ENCODE data around the gene GPAT3. TPM values are rescaled to one million over a fixed set of nuclear protein-coding genes. Genes with fewer than 3 reads are reported as not detected.

The GPAT3 gene
- total and polyA plus RNA-seq, 11 donors: 21.3 to 64.5 (median 38.8) TPM

DNA sequence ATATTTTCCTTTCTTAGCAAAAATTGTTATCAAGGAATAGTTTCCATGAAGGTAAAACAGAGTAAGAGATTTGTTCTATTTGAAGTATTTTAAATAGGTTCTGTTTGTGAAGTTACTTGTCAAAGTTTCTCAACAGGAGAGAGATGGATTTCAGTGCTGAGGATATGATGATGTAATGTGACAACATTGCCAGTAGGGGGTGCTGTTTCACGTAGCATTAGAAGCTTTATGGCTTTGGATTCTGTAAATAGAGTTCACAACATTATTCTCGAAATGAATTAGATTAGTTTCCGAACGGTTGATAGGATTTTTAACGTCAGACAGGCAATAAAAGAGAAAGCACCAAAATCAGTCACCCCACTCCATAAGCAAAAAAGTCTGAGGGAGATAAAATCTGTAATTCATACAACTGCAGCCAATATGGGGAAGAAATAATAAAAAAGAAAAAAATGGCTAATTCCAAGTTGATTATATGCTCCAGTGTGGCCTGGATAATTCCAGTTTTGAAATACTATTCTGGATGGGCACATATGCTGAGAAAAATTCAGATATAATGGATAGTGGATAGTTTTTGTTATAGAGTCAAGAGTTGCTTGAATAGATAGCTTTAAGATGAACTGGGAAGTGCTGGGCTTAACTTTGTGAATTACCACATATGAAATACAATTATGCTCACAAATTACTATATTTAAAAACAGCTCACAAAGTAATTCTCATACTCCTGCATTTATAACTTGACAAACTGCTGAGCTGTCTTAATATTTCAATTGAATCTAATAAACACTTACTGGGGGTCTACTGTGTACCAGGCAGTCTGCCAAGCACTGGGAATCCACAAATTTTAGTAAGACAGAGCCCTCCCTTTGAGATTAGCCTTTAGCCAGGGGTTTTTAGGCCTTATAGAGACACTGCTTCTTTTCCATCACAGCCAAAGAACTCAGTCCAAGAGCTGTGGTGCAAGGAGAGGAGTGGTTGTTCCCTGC is 109.1 kb downstream of the GPAT3 start:
- ATAC-seq (peak in 2 of 4 donors; percentile 64 to 69), DNase-seq (peak in 1 of 5 donors; percentile 21)
- Histone ChIP-seq H3K4me1 (peaks cover 0 to 3% (median 0%) of the 10 kb centered on the region in 12 donors), H3K27me3 (peaks cover 0 to 5% (median 0%) of the 10 kb centered on the region in 9 donors), H3K27ac (no peak overlapping the region), H3K9me3 (no peaks in the 10 kb centered on the region), H3K36me3 (no peaks in the 10 kb centered on the region), H3K4me3 (no peak overlapping the region)
- intact Hi-C loops (cut with DNase I): loop anchor here (2.0 to 10.0 kb wide), 9 partner anchors 138 to 860 kb away; no protein-coding TSS in a partner anchor
- TF ChIP-seq, protein P1, sequence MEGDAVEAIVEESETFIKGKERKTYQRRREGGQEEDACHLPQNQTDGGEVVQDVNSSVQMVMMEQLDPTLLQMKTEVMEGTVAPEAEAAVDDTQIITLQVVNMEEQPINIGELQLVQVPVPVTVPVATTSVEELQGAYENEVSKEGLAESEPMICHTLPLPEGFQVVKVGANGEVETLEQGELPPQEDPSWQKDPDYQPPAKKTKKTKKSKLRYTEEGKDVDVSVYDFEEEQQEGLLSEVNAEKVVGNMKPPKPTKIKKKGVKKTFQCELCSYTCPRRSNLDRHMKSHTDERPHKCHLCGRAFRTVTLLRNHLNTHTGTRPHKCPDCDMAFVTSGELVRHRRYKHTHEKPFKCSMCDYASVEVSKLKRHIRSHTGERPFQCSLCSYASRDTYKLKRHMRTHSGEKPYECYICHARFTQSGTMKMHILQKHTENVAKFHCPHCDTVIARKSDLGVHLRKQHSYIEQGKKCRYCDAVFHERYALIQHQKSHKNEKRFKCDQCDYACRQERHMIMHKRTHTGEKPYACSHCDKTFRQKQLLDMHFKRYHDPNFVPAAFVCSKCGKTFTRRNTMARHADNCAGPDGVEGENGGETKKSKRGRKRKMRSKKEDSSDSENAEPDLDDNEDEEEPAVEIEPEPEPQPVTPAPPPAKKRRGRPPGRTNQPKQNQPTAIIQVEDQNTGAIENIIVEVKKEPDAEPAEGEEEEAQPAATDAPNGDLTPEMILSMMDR (IDR thresholded peaks at IDR 0.05): peak; percentile 80 to 96 (median 88)
- TF ChIP-seq POLR2A (IDR thresholded peaks at IDR 0.05): no peak
- 1% methylated on average over 5 of the region's 5 CpGs for WGBS, 4 donors

DNA sequence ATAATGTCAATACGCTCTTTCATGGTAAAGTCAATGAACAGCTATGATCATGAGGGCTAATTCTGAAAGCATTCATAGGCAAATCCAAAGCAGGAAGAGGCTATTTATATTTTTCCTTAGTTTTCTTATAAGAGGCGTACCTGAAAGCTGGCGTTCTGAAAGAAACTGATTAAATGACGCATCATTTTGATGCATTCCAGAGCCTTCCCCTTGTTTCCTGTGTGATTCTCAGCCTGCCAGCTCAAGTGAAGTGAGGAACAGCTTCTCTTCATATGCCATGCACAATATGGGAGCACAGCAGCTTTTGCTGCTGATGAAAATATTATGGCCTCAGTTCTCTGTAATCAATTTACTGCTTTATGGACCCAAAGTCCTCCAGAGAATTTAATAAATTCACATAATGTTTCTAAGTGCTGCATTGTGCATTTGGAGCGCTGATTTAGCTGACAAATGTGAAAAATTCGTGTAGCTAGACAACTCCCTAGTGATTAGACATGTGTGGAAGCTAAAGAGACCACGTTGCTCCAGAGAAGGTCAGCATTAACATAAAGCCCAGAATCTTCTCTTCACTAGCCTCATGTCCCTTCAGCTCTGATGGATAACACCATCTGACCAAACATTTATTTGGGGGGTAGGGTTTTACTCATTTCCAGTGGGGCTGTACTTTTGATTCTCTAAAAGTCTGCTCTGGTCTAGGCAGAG is 110.8 kb downstream of the GPAT3 start:
- Histone ChIP-seq H3K9me3 (no peaks in the 10 kb centered on the region), H3K27me3 (peaks cover 0 to 5% (median 0%) of the 10 kb centered on the region in 9 donors), H3K36me3 (no peaks in the 10 kb centered on the region), H3K27ac (no peak overlapping the region), H3K4me3 (no peak overlapping the region), H3K4me1 (peaks cover 0 to 3% (median 0%) of the 10 kb centered on the region in 12 donors)
- intact Hi-C loops (cut with DNase I): loop anchor here in 7 of 10 donors (5.0 to 10.0 kb wide), 5 partner anchors 188 to 858 kb away; no protein-coding TSS in a partner anchor
- ATAC-seq: no peak
- WGBS, 4 donors: 51 to 58% (median 56%) methylated on average over 7 of the region's 7 CpGs
- DNase-seq: no peak
- TF ChIP-seq, protein P1 (IDR thresholded peaks at IDR 0.05): no peak
- no peak for TF ChIP-seq POLR2A (IDR thresholded peaks at IDR 0.05)

DNA sequence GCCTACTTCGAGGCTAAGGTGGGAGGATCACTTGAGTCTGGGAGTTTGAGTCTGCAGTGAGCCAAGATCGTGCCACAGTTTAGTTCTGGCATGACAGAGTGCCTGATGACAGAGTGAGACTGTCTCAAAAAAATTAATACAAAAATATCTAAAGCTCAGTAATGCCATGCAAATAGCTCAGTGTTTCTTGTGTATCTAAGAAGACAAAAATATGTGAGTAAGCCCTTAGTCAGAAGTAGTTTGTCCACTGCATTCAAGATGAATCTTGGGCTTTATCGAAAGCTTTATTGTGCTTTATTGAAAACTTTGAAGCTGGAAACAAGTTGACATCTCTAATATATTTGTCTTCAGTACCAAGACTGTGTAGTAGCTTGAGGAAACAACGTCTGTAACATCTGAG is 115.9 kb downstream of the GPAT3 start:
- no peaks in the 10 kb centered on the region for H3K27me3 ChIP-seq
- TF ChIP-seq POLR2A (IDR thresholded peaks at IDR 0.05): no peak
- no peak overlapping the region for H3K27ac ChIP-seq
- ATAC-seq (no peak), DNase-seq (no peak)
- no peaks in the 10 kb centered on the region for H3K9me3 ChIP-seq
- 86 to 90% (median 89%) methylated on average over 4 of the region's 4 CpGs for WGBS, 4 donors
- H3K4me3 ChIP-seq: no peak overlapping the region
- intact Hi-C loops (cut with DNase I): no loop called here
- H3K36me3 ChIP-seq: no peaks in the 10 kb centered on the region
- H3K4me1 ChIP-seq: no peaks in the 10 kb centered on the region

Other genes with a start within 250 kb of the GPAT3 start
- 1 to 10 TPM in 2 of 9 donors, under 1 TPM in 7; 0.38 to 6.2 (median 0.75) TPM for gene HPSE, start 201.3 kb upstream of the GPAT3 start, total RNA-seq
- under 1 TPM; 0.15 to 0.37 TPM for gene HPSE, start 201.3 kb upstream of the GPAT3 start, polyA plus RNA-seq
- 10 to 100 TPM; 12.2 to 15.8 (median 13.1) TPM for gene HELQ, start 80.3 kb upstream of the GPAT3 start, total RNA-seq
- gene HELQ, start 80.3 kb upstream of the GPAT3 start, polyA plus RNA-seq: 1 to 10 TPM; 3.1 to 9.9 TPM
- gene MRPS18C, start 80.0 kb upstream of the GPAT3 start, total RNA-seq: 10 to 100 TPM; 27.8 to 67.5 (median 51.7) TPM
- 10 to 100 TPM; 56.0 to 78.0 TPM for gene MRPS18C, start 80.0 kb upstream of the GPAT3 start, polyA plus RNA-seq
- gene ABRAXAS1, start 51.0 kb upstream of the GPAT3 start, total RNA-seq: 10 to 100 TPM in 1 of 9 donors, 1 to 10 TPM in 8; 3.4 to 10.2 (median 7.8) TPM
- gene ABRAXAS1, start 51.0 kb upstream of the GPAT3 start, polyA plus RNA-seq: 1 to 10 TPM; 2.0 to 3.1 TPM

Measured in heart left ventricle (tissue), 16 donors.